Fibroblast of lung (primary cell): ENCODE results near the gene TMBIM4. TPM values are rescaled to one million over a fixed set of nuclear protein-coding genes. Genes with fewer than 3 reads are reported as not detected.

ENCODE experiments used
- DNase-seq, 2 donors: peaks; one replicate each; pipeline versions ENCODE4 v3.0.0 to v3.0.0-alpha.2; 2010; ENCODE audit warnings: low read depth in 2 of 2
- H2AFZ ChIP-seq: 2 replicates; pipeline ENCODE4 v1.5.1; 2012; ENCODE audit warnings: low read length, control low read depth, inconsistent platforms
- H3K27ac ChIP-seq: 2 replicates; pipeline ENCODE4 v1.5.1; 2011; ENCODE audit warnings: low read length, control low read depth; ENCODE audit not compliant: insufficient read depth
- H3K27me3 ChIP-seq: 2 replicates; pipeline ENCODE4 v1.5.1; 2011; ENCODE audit warnings: mild to moderate bottlenecking, low read length; ENCODE audit not compliant: control insufficient read depth, insufficient read depth
- H3K36me3 ChIP-seq: 2 replicates; pipeline ENCODE4 v1.5.1; 2011; ENCODE audit warnings: low read length; ENCODE audit not compliant: control insufficient read depth, insufficient read depth
- H3K4me1 ChIP-seq: 2 replicates; pipeline ENCODE4 v1.5.1; 2011; ENCODE audit warnings: low read length; ENCODE audit not compliant: control insufficient read depth, insufficient read depth; ENCODE audit errors: extremely low read depth
- H3K4me2 ChIP-seq: 2 replicates; pipeline ENCODE4 v1.5.1; 2011; ENCODE audit warnings: low read length, control low read depth; ENCODE audit not compliant: insufficient read depth; ENCODE audit errors: extremely low read depth
- H3K4me3 ChIP-seq, 4 experiments: fragments of 200-600 bp in 1 of 4; sonication (generic) in 1 of 4; replicated peaks in 1 of 4; 2 replicates each; pipeline ENCODE4 v1.5.1; 2011 to 2016; ENCODE audit warnings: low read length in 4 of 4, low read depth in 3 of 4, mild to moderate bottlenecking in 3 of 4, control low read depth in 2 of 4, inconsistent platforms in 1 of 4, mixed read lengths in 1 of 4; ENCODE audit not compliant: insufficient read depth in 1 of 4; ENCODE audit errors: control extremely low read depth in 1 of 4
- H3K79me2 ChIP-seq: 2 replicates; pipeline ENCODE4 v1.5.1; 2012; ENCODE audit warnings: mild to moderate bottlenecking, low read length, inconsistent platforms; ENCODE audit not compliant: control insufficient read depth, insufficient read depth
- H3K9ac ChIP-seq: 2 replicates; pipeline ENCODE4 v1.5.1; 2011; ENCODE audit warnings: mild to moderate bottlenecking, low read length, control low read depth; ENCODE audit not compliant: insufficient read depth
- H3K9me3 ChIP-seq: 2 replicates; pipeline ENCODE4 v1.5.1; 2012; ENCODE audit warnings: low read depth, low read length; ENCODE audit not compliant: control insufficient read depth, insufficient read depth
- H4K20me1 ChIP-seq: 2 replicates; pipeline ENCODE4 v1.5.1; 2011; ENCODE audit warnings: low read length; ENCODE audit not compliant: control insufficient read depth, insufficient read depth; ENCODE audit errors: extremely low read depth
- EZH2 ChIP-seq: IDR thresholded peaks from 2 replicates; pipeline ENCODE4 v1.5.1; 2012; ENCODE audit warnings: low read length, control low read depth, mild to moderate bottlenecking; ENCODE audit errors: missing control alignments
- polyA plus RNA-seq, 2 donors: library from polyadenylated mRNA; depleted of rRNA in 1 of 2; stranded (reverse) in 1 of 2; unstranded in 1 of 2; fragments of >200 nt; gene quantifications; 2 replicates each; pipeline ENCODE4 v1.2.1, GENCODE V29; 2011 to 2012; ENCODE audit warnings: missing spikeins in 1 of 2
- total RNA-seq: library from RNA; depleted of rRNA; stranded (reverse); fragments of >200 nt; gene quantifications from 2 replicates; pipeline ENCODE4 v1.2.1, GENCODE V29; 2014
- TF ChIP-seq, protein P1 (sequence below), 2 donors: IDR thresholded peaks in 1 of 2; conservative IDR thresholded peaks in 1 of 2; 1 replicate in 1 of 2; 2 replicates in 1 of 2; pipeline ENCODE4 v1.5.1; 2011 to 2012; ENCODE audit warnings: low read length in 2 of 2, control low read depth in 1 of 2, inconsistent platforms in 1 of 2, low read depth in 1 of 2, mild to moderate bottlenecking in 1 of 2

The TMBIM4 gene
- total and polyA plus RNA-seq, 2 donors (not counting 1 experiment from before 2014, with no cell fraction given) = 69.2 to 140 TPM

DNA sequence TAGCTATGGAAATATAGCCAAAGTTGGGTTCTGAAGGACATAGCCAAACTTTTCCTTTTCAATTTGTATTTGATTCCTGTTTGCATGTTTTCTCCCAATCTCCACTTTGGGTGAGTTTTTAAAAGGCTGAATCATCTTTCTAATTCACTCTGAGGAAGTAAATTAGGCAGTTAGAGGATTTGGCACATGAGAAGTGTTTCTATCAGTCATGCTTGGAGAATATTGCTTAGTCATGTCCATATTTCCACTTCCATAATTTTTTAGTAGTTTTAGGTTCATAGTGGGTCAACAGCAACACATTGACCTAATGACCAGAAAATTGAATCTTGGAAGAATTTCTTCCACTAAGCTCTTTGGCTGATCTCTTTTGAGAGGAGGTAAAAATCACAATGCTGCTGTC lies 41.0 kb upstream of the TMBIM4 start:
- no peak overlapping the region for H2AFZ ChIP-seq
- H3K9ac ChIP-seq = no peak overlapping the region
- H3K4me3 ChIP-seq = no peak overlapping the region
- H3K4me2 ChIP-seq = no peak overlapping the region
- no peaks in the 10 kb centered on the region for H3K79me2 ChIP-seq
- H3K36me3 ChIP-seq = no peaks in the 10 kb centered on the region
- no peak overlapping the region for H3K27ac ChIP-seq
- H3K4me1 ChIP-seq = no peaks in the 10 kb centered on the region
- H4K20me1 ChIP-seq = no peaks in the 10 kb centered on the region
- no peak for TF ChIP-seq EZH2
- H3K9me3 ChIP-seq = no peaks in the 10 kb centered on the region
- no peak for DNase-seq
- no peaks in the 10 kb centered on the region for H3K27me3 ChIP-seq

DNA sequence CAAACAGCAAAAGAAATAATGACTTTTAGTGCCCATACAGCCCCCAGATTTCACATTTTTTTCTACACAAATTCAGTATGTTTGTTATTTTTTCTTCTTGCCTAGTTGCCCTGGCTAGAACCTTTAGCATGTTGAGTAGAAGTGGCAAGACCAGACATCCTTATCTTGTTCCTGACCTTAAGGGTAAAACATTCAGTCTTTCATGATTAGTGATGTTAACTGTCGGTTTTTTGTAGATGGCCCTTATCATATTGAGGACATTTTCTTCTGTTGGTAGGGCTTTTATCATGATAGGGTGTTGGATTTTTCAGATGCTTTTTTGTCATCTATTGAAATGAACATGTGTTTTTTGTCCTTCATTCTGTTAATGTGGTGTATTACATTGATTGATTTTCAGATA lies 36.3 kb upstream of the TMBIM4 start:
- Histone ChIP-seq H3K36me3 (no peaks in the 10 kb centered on the region), H3K4me2 (no peak overlapping the region), H3K79me2 (no peaks in the 10 kb centered on the region), H3K4me1 (no peaks in the 10 kb centered on the region), H3K9ac (no peak overlapping the region), H3K9me3 (no peaks in the 10 kb centered on the region), H4K20me1 (no peaks in the 10 kb centered on the region), H3K27me3 (no peaks in the 10 kb centered on the region), H3K4me3 (no peak overlapping the region), H3K27ac (no peak overlapping the region), H2AFZ (no peak overlapping the region)
- TF ChIP-seq EZH2 = no peak
- TF ChIP-seq, protein P1, sequence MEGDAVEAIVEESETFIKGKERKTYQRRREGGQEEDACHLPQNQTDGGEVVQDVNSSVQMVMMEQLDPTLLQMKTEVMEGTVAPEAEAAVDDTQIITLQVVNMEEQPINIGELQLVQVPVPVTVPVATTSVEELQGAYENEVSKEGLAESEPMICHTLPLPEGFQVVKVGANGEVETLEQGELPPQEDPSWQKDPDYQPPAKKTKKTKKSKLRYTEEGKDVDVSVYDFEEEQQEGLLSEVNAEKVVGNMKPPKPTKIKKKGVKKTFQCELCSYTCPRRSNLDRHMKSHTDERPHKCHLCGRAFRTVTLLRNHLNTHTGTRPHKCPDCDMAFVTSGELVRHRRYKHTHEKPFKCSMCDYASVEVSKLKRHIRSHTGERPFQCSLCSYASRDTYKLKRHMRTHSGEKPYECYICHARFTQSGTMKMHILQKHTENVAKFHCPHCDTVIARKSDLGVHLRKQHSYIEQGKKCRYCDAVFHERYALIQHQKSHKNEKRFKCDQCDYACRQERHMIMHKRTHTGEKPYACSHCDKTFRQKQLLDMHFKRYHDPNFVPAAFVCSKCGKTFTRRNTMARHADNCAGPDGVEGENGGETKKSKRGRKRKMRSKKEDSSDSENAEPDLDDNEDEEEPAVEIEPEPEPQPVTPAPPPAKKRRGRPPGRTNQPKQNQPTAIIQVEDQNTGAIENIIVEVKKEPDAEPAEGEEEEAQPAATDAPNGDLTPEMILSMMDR (conservative IDR thresholded peaks at IDR 0.05 in 1 of 2, IDR thresholded peaks at IDR 0.05 in 1 of 2; ENCODE audit: low read depth in 1 of 2, low read length in 2 of 2) = no peak
- DNase-seq = no peak

DNA sequence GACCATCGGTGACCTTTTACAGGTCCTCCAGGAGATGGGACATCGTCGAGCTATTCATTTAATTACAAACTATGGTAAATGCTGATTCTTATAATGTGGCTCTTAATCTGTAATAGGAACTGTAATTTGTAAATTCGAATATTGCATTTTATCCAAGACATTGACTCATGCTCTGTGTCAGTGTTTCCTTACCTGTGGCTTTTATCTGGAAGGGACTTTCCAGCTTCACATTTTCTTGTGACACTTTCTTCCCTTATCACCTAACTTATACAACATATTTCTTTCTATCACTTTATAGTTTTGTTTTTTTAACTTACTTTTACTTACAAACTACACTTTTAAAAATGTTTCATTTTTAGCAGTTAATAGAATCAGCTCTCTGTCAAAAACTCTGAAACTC lies 34.0 kb upstream of the TMBIM4 start:
- H3K27ac ChIP-seq = no peak overlapping the region
- DNase-seq = no peak
- no peaks in the 10 kb centered on the region for H3K27me3 ChIP-seq
- no peaks in the 10 kb centered on the region for H3K4me1 ChIP-seq
- no peaks in the 10 kb centered on the region for H4K20me1 ChIP-seq
- no peak overlapping the region for H3K4me3 ChIP-seq
- no peak for TF ChIP-seq EZH2
- TF ChIP-seq, protein P1 (conservative IDR thresholded peaks at IDR 0.05 in 1 of 2, IDR thresholded peaks at IDR 0.05 in 1 of 2; ENCODE audit: low read depth in 1 of 2, low read length in 2 of 2) = no peak
- H3K79me2 ChIP-seq = no peaks in the 10 kb centered on the region
- no peak overlapping the region for H2AFZ ChIP-seq
- H3K36me3 ChIP-seq = no peaks in the 10 kb centered on the region
- no peak overlapping the region for H3K9ac ChIP-seq
- H3K9me3 ChIP-seq = no peaks in the 10 kb centered on the region
- H3K4me2 ChIP-seq = no peak overlapping the region
